SW480 (cell line): ENCODE measurements around the gene CYS1.

Experiments used
- DNase-seq: peaks from one replicate; pipeline ENCODE4 v3.0.0-alpha.2; 2016; ENCODE audit warnings: low spot score

CYS1 gene

DNA sequence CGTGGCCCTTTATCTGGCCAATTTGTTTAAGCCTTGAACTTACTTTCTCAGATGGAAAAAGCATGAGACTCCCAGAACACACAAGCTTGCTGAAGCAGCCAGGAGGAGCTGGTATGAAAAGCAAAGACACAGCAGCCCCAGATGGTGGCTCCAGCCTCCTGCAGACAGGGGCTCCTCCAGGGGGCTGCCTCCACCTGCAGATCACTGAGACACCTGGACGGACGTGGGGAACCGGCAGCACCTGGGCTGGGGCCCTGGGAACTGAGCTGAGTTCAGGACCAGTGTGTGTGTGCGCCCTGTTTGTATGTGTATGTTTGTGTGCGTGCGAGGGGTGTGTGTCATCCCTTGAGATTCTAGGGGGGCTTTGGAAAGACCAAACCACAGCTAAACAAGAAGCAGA, 8.6 kb downstream of the CYS1 start:
- DNase-seq, result no peak

GRCh38 chr2:10071176-10071575, 9.0 kb downstream of the CYS1 start:
- no peak for DNase-seq

DNA sequence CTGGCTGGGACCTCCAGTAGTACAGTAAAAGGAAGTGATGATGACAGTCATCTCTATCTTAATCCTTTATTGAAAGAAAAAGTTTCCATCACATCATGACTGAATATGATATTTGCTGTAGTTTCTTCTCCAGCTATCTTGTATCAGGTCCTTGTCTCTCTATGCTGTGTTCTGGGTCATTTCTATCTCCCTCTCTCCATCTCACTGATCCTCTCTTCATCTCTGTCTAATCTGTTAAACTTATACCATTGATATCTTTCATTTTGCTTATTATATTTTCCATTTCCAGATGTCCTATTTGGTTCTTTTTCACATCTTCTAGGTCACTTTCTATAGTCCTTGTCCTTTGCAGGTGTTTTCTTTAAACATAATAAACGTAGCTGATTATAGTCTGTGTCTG, 12.3 kb downstream of the CYS1 start:
- no peak for DNase-seq

DNA sequence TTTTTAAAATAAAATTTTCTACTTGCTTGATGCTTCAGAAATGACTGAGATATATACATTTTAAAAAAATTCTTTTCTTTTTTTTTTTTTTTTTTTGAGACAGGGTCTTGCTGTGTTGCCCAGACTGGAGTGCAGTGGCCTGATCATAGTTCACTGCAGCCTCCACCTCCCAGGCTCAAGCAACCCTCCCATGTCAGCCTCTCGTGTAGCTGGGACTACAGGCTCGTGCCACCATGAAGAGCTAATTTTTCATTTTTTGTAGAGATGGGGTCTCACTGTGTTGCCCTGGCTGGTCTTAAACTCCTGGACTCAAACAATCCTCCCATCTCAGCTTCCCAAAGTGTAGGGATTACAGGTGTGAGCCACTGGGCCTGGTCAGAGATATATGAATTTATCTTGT, 12.9 kb downstream of the CYS1 start:
- no peak for DNase-seq

GRCh38 chr2:10065773-10066055, 14.5 kb downstream of the CYS1 start:
- DNase-seq, result no peak

DNA sequence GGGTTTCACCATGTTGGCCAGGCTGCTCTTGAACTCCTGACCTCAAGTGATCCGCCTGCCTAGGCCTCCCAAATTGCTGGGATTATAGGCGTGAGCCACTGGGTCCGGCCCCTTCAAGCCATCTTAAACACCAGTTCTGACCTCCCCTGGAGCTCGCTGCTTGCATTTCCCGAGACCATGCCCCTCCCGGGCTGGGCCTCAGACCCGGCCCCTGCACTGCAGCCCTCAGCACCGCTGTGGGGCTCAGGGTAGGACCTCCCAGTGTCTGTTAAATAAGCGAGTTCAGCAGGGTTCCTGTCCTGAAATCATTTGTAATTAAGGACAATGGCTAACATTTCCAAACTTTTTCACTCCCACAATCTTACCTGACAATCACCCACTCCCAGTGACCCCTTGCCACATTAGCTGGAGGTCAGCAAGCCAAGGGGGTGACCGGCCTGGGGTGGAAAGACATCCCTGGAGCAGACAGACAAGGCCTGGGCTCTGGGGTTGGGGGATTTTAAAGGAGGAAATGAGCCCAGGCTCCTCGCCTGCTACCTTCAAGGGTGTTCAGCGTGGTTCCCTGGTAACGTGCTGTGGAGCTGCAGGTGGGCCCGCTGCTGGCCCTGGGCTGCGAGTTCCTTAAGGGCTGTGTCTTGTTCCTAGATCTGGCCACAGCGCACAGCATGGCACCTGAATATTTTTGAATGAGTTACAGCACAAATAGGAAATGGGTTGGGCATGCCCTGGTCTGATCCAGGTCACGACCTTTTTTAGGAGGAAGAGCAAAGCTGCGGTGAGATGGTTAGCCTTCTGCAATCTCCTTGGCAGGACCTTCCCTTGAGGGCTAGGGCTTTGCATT, 15.1 kb downstream of the CYS1 start:
- DNase-seq, result no peak

DNA sequence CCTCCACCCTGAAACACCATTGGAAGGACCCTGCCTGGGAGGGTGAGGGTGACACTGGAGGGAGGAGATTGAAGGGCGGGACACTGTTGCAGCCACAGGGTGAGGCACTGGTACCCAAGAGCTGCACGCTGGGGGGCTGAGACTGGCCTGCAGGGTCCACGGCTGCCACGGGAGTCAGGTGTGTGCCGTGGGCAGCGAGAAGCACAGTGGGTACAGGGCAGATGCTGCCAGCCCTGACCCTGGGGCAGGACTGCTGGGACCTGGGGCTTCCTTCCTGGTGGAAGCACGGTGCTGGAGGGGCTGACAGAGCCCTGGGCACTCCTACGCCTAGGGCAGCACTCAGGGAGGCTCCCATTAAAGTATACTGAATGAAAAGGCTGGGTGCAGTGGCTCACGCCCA, 16.6 kb downstream of the CYS1 start:
- DNase-seq, result no peak

- no peak for DNase-seq
Measured at GRCh38 chr2:10062931-10063365, 17.3 kb downstream of the CYS1 start.

GRCh38 chr2:10061221-10061925, 18.8 kb downstream of the CYS1 start:
- DNase-seq, result no peak

GRCh38 chr2:10059552-10060335, 20.5 kb downstream of the CYS1 start:
- no peak for DNase-seq

- DNase-seq, result no peak
Measured at GRCh38 chr2:10059016-10059351, 21.2 kb downstream of the CYS1 start.

GRCh38 chr2:10058251-10059015, 21.8 kb downstream of the CYS1 start:
- no peak for DNase-seq

GRCh38 chr2:10057231-10058107, 22.7 kb downstream of the CYS1 start:
- DNase-seq, result peak; percentile 90

DNA sequence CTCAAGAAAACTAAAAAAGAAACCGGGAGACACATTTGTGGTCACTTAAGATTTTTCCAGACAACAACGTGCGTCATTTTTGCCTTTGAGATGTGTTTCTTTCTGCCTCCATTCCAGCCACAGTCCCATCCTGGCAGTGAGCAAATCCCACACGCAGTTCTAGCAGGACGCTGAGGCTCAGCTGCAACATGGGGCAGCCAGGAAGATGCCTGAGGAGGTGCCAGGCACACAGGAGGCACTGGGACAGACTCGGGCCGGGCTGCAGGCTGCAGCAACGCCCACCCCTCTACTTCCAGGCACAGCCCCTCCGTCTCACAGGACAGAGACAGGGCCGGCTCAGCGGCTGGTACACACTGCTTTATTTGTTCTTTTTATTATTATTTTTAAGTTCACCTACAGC, 23.8 kb downstream of the CYS1 start:
- DNase-seq, result no peak

DNA sequence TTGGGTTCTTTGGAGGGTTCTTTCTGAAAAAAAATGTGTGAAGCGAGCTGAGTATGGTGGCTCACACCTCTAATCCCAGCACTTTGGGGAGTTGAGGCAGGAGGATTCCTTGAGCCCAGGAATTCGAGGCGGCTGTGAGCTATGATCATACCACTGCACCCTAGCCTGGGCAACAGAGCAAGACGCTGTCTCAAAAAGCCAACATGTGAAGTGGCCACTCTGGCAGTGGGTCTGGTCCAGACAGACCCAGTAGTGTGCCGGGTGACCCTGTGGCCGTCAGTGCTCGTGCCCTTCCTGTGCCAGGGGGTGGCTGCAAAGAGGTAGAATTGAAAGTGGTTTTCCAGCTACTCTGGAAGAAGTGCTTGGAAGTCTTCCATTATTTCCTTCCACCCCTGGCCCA, 25.2 kb downstream of the CYS1 start:
- no peak for DNase-seq

DNA sequence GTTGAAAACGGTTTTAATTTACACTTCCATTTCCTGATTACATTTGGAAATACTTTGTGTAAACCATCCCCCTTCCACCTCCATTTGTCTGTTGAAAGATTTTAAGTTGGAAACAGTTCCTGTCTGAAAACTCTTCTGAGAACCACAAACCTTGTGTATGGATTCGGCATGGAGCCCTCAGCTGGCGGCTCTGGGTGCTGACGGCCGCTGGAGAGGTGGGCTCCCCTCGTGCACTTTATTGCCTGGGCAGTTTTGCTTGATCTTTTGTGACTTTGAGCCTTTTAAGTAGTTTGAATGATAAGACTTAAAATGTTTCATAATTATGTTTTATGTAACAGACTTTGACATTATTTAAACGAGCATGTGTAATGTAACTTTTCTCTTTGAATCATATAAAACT, 25.8 kb downstream of the CYS1 start:
- no peak for DNase-seq

DNA sequence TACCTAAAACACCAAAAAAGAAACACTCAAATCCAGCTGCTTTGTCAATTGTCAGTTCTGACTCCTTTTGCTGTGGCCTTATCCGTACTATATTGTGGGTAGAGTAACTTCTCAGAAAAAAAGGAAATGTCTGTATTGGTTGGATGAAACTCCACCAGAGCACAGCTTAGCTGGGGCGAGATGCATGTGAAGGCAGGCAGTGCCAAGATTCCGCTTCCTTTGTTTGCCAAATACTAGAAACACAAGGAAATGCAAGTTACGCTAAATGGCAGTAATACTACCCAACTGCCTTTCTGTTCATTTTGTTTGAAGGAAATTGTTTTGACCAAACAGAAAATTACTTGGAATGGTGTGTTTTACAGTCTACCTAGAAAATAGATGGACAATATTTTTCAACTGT, 26.9 kb downstream of the CYS1 start:
- DNase-seq, result no peak

DNA sequence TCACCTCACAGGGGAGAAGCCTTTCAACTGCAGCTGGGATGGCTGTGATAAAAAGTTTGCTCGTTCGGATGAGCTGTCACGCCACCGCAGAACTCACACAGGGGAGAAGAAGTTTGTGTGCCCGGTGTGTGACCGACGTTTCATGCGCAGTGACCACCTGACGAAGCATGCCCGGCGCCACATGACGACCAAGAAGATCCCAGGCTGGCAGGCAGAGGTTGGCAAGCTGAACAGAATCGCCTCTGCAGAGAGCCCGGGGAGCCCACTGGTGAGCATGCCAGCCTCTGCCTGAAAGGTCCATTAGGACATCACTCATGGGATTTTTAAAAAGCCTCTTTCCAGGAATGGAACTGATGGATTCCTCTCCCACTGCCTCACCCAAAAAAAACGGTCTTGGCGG, 28.0 kb downstream of the CYS1 start:
- no peak for DNase-seq

DNA sequence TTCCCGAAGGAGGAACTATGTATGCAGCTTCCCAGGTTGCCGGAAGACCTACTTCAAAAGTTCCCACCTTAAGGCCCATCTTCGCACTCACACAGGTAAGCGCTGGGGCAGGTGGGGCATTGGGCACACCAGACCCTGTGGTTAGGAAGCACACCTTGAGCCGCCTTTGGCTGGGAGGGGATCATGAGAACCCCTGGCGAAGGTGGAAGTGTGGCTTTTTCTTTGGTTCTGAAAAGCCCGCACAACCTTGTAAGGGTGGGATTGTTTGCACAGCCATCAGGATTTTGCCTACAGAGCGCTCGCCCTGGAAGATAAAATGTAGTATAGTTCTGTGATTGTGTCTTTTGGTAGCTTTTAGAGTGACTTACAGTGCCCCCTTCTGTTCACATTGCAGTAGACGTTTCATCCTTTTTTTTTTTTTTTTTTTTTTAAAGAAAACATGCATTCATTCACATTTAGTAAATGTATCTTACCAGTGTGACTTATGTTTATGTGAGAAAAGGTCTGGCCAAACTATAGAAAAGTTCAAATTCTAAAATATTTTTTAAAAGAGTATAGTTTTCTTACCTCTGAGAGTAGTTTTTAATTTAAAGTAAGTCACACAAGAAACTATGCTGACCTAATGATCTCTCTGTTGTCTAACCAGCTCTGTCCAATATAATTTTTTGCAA, 31.6 kb downstream of the CYS1 start:
- peak; percentile 59 for DNase-seq

GRCh38 chr2:10047616-10048500, 32.4 kb downstream of the CYS1 start:
- DNase-seq, result no peak
